HEK293 (cell line): ENCODE measurements around the gene AUP1.

ENCODE experiments used
- BCL11B ChIP-seq: fragments of 450-650 bp; formaldehyde crosslinking; IDR thresholded peaks from 2 replicates; pipeline ENCODE4 v1.5.1; 2016; ENCODE audit warnings: low read depth, missing biosample characterization, missing genetic modification characterization
- CTCF ChIP-seq: fragments of 450-650 bp; formaldehyde crosslinking; IDR thresholded peaks from 2 replicates; pipeline ENCODE4 v1.5.1; 2016; ENCODE audit warnings: missing biosample characterization, missing genetic modification characterization
- EGR2 ChIP-seq: fragments of 450-650 bp; formaldehyde crosslinking; IDR thresholded peaks from 2 replicates; pipeline ENCODE4 v1.5.1; 2016; ENCODE audit warnings: low read depth, missing biosample characterization, missing genetic modification characterization
- GLIS1 ChIP-seq: fragments of 450-650 bp; formaldehyde crosslinking; IDR thresholded peaks from 2 replicates; pipeline ENCODE4 v1.5.1; 2016; ENCODE audit warnings: missing biosample characterization, missing genetic modification characterization
- REPIN1 ChIP-seq: fragments of 450-650 bp; formaldehyde crosslinking; IDR thresholded peaks from 2 replicates; pipeline ENCODE4 v1.5.1; 2017; ENCODE audit warnings: missing biosample characterization, missing genetic modification characterization, low read depth
- REST ChIP-seq: fragments of 450-650 bp; formaldehyde crosslinking; IDR thresholded peaks from 2 replicates; pipeline ENCODE4 v1.5.1; 2016; ENCODE audit warnings: missing biosample characterization, missing genetic modification characterization
- SP7 ChIP-seq: fragments of 450-650 bp; formaldehyde crosslinking; IDR thresholded peaks from 2 replicates; pipeline ENCODE4 v1.5.1; 2016; ENCODE audit warnings: missing biosample characterization, missing genetic modification characterization
- ZBTB10 ChIP-seq: fragments of 450-650 bp; formaldehyde crosslinking; IDR thresholded peaks from 2 replicates; pipeline ENCODE4 v1.5.1; 2016; ENCODE audit warnings: missing biosample characterization, missing genetic modification characterization
- ZFHX2 ChIP-seq: fragments of 450-650 bp; formaldehyde crosslinking; conservative IDR thresholded peaks from 2 replicates; pipeline ENCODE4 v1.5.1; 2016; ENCODE audit warnings: missing biosample characterization, missing genetic modification characterization
- ZFP37 ChIP-seq: fragments of 450-650 bp; formaldehyde crosslinking; IDR thresholded peaks from 2 replicates; pipeline ENCODE4 v1.5.1; 2016; ENCODE audit warnings: missing biosample characterization, missing genetic modification characterization
- ZNF133 ChIP-seq: fragments of 450-650 bp; formaldehyde crosslinking; IDR thresholded peaks from 2 replicates; pipeline ENCODE4 v1.5.1; 2016; ENCODE audit warnings: missing biosample characterization, missing genetic modification characterization
- ZNF157 ChIP-seq: fragments of 450-650 bp; formaldehyde crosslinking; IDR thresholded peaks from 2 replicates; pipeline ENCODE4 v1.5.1; 2016; ENCODE audit warnings: missing biosample characterization, missing genetic modification characterization
- ZNF19 ChIP-seq: fragments of 450-650 bp; formaldehyde crosslinking; IDR thresholded peaks from 2 replicates; pipeline ENCODE4; 2016; ENCODE audit warnings: missing biosample characterization, missing genetic modification characterization, low read depth
- ZNF214 ChIP-seq: fragments of 450-650 bp; formaldehyde crosslinking; IDR thresholded peaks from 2 replicates; pipeline ENCODE4 v1.5.1; 2017; ENCODE audit warnings: missing biosample characterization, mild to moderate bottlenecking, missing genetic modification characterization, borderline replicate concordance
- ZNF223 ChIP-seq: fragments of 450-650 bp; formaldehyde crosslinking; IDR thresholded peaks from 2 replicates; pipeline ENCODE4 v1.5.1; 2016; ENCODE audit warnings: missing biosample characterization, missing genetic modification characterization
- ZNF26 ChIP-seq: fragments of 450-650 bp; formaldehyde crosslinking; IDR thresholded peaks from 2 replicates; pipeline ENCODE4 v1.5.1; 2016; ENCODE audit warnings: missing biosample characterization, missing genetic modification characterization
- ZNF280D ChIP-seq: fragments of 450-650 bp; formaldehyde crosslinking; IDR thresholded peaks from 2 replicates; pipeline ENCODE4 v1.5.1; 2016; ENCODE audit warnings: missing biosample characterization, missing genetic modification characterization
- ZNF302 ChIP-seq: fragments of 450-650 bp; formaldehyde crosslinking; IDR thresholded peaks from 2 replicates; pipeline ENCODE4 v1.5.1; 2016; ENCODE audit warnings: missing biosample characterization, missing genetic modification characterization, low read depth
- ZNF311 ChIP-seq: fragments of 450-650 bp; formaldehyde crosslinking; IDR thresholded peaks from 2 replicates; pipeline ENCODE4 v1.5.1; 2017; ENCODE audit warnings: missing biosample characterization, missing genetic modification characterization, borderline replicate concordance
- ZNF416 ChIP-seq: fragments of 450-650 bp; formaldehyde crosslinking; IDR thresholded peaks from 2 replicates; pipeline ENCODE4 v1.5.1; 2016; ENCODE audit warnings: missing biosample characterization, missing genetic modification characterization
- ZNF426 ChIP-seq: fragments of 450-650 bp; formaldehyde crosslinking; IDR thresholded peaks from 2 replicates; pipeline ENCODE4 v1.5.1; 2017; ENCODE audit warnings: missing biosample characterization, missing genetic modification characterization, mild to moderate bottlenecking, inconsistent platforms, moderate library complexity
- ZNF521 ChIP-seq: fragments of 450-650 bp; formaldehyde crosslinking; IDR thresholded peaks from 2 replicates; pipeline ENCODE4 v1.5.1; 2017; ENCODE audit warnings: missing biosample characterization, mild to moderate bottlenecking, missing genetic modification characterization
- ZNF645 ChIP-seq: fragments of 450-650 bp; formaldehyde crosslinking; IDR thresholded peaks from 2 replicates; pipeline ENCODE4; 2016; ENCODE audit warnings: missing biosample characterization, missing genetic modification characterization
- ZNF660 ChIP-seq: fragments of 450-650 bp; IDR thresholded peaks from 2 replicates; pipeline ENCODE4 v1.5.1; 2018; ENCODE audit warnings: missing biosample characterization, mild to moderate bottlenecking, missing genetic modification characterization
- ZNF76 ChIP-seq: fragments of 450-650 bp; formaldehyde crosslinking; IDR thresholded peaks from 2 replicates; pipeline ENCODE4; 2016; ENCODE audit warnings: low read depth, missing biosample characterization, missing genetic modification characterization, borderline replicate concordance

Gene AUP1

GRCh38 chr2:74529357-74530238, at the start of gene AUP1, which contains the start of gene HTRA2 (continued):
- TF ChIP-seq ZFP37 (peak; percentile 74; the same call in 1 of the 2 replicates), ZNF214 (tag by site-specific recombination) (no peak), REST (tag by site-specific recombination) (no peak), REPIN1 (tag by site-specific recombination) (no peak), ZNF645 (tag by site-specific recombination) (no peak), ZNF660 (tag by site-specific recombination) (0 out of 2 replicates have a peak, but pooled peaks have one; percentile 18), ZNF416 (tag by site-specific recombination) (no peak), ZNF223 (no peak), ZNF76 (tag by site-specific recombination) (peak; percentile 99), BCL11B (tag by site-specific recombination) (peak; percentile 69; the same call in 1 of the 2 replicates), ZNF19 (tag by site-specific recombination) (no peak), CTCF (no peak), ZNF521 (tag by site-specific recombination) (no peak), ZNF26 (tag by site-specific recombination) (no peak), ZNF280D (tag by site-specific recombination) (no peak), SP7 (no peak; the same call in none of the 2 replicates), ZBTB10 (tag by site-specific recombination) (peak; percentile 95), ZNF157 (tag by site-specific recombination) (no peak), ZNF302 (tag by site-specific recombination) (no peak), EGR2 (tag by site-specific recombination) (no peak), ZFHX2 (no peak), ZNF133 (no peak), ZNF311 (tag by site-specific recombination) (no peak), ZNF426 (tag by site-specific recombination) (no peak), GLIS1 (peak; percentile 53)
